HG03175 (cell line): ENCODE results near the gene SLC16A14.

Experiments used
- ATAC-seq: cut with Tn5 transposase; IDR thresholded peaks from one replicate; pipeline ENCODE4 v1.9.1; 2021; ENCODE audit warnings: mild to moderate bottlenecking, moderate library complexity; ENCODE audit not compliant: unreplicated experiment

Gene SLC16A14

DNA sequence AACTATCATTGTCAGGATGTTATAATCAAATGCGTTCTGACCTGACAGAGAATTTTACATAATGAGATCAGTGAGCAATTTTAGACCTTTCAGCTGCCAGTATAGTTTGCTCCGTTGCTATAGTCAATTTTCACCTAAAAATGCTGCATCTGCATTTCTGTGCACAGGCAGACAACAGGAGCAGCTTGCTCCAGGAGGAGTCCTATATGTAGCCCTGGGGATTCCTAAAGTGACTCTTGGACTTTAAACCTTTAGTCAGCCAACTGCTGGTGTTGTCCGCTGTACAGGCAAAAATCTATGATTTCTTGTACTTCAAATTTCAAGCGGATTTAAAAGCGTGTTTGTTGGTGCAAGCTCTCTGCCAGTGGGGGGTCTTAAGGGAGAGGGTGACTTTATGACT, 25.7 kb downstream of the SLC16A14 start:
- ATAC-seq = no peak

DNA sequence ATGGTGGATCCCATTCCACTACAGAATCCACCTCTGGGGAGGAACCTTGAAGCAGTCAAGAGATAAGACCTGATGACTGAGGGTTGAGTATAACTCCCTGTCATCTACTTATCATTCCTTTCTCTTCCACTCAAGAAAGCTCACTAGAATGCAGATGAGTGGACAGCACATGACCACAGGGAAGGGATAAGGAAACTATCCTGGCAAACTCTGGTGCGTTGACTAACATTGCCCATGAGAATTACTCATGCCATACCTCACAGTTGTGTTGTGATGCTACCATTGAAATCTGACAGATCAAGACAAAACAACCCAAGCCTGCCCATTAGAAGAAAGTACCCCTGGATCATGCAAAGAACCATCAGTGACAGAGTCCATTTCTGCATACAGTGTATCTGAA, 26.5 kb downstream of the SLC16A14 start:
- no peak for ATAC-seq

DNA sequence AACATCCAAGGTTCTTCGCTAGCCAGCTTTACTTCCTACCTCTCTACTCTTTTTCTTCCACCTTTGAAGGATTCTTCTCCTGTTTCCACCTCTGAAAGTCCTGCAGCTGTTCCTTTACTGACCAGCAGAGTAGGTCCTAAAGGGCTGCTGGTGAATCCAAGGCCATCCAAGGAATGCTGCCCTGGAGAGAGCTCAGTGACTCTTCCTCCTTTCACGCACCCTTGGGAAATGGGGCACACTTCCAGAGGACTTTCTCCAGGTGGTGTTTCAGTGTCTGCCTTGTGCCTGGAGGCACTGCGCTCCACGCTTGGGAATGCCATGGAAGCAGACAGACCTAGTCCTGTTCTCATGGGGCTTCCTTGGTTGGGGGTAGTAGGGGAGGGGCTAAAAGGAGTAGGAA, 45.4 kb downstream of the SLC16A14 start:
- no peak for ATAC-seq

DNA sequence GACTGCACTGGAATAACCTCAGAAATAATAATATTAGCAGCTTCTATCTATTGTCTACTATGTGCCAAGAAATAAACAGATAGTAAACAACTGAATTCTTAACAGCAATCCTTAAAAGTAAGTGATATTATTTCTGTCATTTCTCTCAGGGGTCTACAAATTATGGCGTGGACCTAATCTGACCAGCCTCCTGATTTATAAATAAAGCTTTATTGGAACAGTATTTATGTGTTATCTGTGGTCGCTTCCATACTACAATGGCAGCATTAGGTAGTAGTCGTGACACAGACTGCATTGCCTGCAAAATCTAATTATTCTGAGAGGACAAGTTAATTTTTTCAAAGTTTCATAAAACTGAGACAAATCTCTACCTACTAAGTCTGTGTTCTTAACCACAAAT, 49.0 kb downstream of the SLC16A14 start:
- ATAC-seq = no peak

DNA sequence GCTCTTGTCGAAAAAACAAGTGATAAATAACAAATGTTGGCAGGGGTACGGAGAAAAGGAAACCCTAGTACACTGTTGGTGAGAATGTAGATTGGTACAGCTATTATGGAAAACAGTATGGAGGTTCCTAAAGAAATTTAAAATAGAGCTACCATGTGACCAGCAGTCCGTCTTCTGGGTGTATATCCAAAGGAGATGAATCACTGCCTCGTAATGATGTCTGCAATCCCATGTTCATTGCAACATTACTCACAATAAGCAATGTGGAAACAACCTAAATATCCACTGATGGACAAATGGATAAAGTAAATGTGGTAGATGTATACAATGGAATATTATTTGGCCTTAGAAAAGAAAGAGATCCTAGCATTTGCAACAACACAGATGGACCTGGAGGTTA, 50.6 kb downstream of the SLC16A14 start:
- ATAC-seq = no peak

DNA sequence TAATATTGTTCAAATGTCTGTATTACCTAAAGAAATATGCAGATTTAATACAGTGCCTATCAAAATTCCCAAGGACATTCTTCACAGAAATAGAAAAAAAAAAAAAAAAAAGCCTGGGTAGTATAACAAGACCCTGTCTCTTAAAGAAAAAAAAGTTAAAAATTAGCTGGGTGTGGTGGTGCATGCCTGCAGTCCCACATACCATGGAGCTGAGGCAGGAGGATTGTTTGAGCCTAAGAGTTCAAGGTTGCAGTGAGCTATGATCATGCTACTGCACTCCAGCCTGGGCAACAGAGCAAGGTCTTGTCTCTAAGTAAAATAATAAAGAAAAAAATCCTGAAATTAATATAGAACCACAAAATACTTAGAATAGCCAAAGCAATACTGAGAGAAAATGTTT, 51.9 kb downstream of the SLC16A14 start:
- ATAC-seq = no peak

DNA sequence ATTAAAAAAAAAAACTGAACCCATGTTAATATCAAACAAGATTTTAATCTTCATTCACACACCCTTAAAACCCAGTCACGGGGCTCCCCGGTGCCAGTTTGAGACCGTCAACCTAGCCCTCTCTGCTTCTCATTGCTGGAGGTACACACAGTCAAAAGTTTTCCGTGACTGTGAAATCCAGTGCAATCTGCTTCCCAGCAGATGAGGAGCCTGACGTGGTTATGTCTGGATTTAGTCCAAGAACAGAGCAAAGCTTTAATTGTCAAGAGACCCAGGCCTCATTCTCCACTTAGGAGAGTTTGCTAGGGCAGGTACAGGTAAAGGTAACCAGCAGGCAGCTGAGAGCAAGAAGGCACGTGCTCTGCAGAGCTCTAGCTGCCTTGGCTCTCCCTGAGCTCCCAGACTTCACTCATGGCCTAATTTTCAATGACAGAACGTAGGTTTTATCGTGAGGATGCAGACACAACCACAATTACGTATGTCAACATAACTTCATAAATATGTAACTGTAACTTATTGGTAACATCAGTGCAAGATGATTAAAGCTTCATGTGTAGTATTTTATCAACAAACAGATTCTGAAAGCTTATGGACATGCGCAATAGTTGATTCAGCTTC, 56.3 kb downstream of the SLC16A14 start:
- ATAC-seq = no peak

DNA sequence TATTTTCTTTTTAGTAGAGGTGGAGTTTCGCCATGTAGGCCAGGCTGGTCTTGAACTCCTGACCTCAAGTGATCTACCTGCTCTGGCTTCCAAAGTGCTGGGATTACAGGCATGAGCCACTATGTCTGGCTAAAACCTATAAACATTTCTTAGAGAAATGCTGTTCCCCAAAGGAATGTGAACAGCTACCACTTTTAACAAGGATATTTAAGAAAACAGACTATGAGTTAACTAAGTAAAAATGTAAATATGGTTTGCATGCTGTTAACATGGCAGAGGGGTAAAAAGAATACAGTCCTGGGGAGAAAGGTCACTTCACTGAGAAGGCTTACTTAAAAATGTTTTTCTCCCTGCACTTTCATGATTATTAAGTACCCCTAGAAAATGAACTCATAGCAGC, 57.1 kb downstream of the SLC16A14 start:
- no peak for ATAC-seq

DNA sequence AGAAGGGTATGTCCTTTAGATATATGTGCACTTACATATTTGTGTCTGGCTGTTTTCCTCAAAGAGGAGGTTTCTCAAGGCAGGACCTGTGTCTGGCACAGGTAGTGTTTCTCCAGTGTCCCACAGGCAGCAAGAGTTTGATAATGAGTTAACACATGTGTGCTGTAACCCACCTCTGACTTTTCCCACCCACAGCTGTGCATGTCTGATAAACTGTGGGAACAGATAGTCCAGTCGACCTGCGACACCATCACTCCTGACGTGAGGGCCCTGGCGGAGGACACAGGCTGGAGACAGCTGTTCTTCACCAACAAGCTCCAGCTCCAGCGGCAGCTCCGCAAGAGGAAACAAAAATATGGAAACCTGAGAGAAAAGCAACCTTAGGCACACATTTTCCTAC, 58.2 kb downstream of the SLC16A14 start:
- no peak for ATAC-seq

DNA sequence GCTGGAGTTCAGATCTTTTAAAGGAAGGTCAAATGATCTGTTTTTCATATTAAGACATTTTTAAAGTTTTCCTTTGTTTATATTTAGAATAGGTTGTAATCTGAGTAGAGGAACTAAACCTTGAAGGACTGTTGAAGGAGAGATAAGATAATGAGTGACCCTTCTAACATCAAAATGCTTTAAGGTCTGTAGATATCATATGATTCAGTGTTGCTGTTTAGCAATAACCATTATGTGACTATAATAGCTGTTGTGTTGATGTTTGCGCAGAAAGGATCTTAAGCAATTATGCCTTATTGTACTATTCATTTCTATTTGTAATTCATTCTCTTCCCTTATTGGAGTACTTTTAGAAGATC, 60.0 kb downstream of the SLC16A14 start:
- ATAC-seq = no peak

DNA sequence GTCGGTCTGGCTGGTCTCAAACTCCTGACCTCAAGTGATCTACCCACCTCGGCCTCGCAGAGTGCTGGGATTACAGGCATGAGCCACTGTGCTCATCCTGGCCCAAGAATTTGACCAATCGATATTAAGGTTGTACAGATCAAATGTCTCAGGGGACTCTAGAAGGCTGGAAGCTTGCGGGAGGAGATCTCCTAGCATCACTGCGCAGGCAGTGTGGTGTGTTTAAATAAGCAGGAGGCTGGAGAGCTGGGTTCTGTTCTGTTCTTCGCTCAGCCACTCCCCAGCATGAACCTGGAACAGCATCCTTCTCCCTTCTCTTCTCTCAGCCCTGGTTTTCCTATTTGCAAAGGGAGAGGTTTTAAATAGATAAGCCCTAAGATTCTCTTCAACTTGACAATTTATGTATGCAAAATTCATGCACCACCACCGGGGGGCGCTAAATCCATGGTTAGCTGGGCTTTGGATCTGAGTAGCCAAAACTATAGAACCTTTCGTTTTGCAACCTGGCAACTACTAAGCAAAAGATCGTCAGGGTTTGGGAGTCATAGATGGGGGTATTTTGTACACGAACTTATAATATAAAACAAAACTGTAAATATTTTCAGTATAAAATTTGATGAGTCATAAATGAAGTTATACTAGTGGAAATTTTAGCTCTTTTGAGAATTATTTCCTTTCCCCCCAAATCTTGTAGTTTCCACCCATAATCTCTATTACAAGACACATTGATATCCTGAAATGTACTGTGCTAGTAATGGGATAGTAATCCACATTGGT, 60.6 kb downstream of the SLC16A14 start:
- no peak for ATAC-seq

DNA sequence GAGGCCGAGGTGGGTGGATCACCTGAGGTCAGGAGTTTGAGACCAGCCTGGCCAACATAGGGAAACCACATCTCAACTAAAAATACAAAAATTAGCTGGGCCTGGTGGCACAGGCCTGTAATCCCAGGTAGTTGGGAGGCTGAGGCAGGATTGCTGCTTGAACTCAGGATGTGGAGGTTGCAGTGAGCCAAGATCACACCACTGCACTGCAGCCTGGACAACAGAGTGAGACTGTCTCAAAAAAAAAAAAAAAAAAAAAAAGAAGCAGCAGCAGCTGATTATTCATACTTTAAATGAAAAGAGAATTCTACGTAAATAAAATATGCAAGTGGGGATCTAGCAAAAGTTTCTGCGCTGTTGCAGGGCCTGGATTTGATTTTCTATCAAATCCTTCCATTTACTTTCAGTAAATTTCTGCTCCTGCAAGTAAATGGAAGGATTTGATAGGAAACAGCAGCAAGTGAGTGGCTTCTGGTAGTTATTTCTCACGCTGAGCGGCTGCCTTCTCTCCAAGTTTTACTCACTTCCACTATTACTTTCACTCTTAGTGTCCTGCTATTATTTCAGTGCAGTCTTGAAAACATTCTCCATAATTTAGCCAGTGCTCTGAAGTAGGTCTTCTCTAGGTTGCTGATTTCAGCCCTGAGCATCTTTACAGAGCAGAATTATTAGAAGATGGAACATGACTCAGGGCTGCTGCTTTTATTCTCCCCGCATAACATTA, 68.4 kb downstream of the SLC16A14 start:
- ATAC-seq = peak; percentile 94

DNA sequence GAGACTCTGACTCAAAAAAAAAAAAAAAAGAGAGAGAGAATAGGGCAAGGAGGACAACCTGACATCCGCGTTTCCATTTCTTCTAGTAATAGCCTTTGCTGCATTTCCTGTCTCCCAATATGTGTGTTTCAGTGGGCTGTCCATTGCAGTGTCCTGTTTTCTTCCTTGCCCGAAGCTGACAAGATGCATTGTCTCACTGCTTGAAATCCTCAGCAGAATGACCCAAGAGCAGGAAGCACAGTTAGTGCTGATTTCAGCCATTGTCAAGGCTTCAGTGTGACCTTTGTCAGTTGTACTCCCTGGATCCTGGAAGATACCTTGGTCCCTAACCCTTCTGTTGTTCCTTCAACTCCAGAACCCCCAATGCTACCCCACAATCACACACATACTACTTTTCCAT, 71.2 kb downstream of the SLC16A14 start:
- ATAC-seq = no peak

DNA sequence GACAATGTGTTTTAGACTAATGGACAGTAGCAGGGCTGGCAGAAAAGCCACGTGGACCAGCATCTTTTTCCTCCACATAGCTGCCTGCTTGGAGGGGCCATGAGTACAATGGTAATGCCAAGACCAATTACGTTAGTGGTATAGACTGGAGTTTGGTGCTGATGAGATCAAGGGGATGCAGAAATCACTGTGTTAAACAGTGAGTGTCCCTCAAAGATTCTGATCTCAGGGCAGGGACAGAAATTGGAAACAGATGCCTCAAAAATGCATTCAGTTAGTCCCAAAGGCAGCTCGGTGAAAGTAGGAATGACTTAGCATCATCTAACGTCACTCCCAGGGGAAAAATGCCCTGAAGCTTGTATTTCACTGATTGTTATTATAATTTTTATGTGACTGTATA, 72.4 kb downstream of the SLC16A14 start:
- no peak for ATAC-seq

DNA sequence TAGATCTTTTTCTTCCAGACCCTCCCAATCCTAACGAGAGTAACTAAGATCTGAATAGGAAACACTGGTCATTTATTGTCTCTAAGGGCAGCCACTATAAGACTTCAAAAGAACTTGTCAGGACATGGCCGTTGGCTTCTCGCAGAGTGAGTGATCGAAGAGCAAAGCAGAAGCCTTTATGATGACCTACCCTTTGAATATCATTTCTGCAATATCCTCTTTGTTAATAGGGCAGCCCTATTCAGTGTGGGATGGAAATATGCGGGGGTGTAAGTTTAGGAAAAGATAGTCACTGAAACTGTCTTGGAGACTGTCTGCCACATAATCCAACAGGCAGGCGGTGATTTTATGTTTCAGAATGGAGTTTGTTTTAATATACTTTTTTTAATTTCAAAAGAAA, 75.5 kb downstream of the SLC16A14 start:
- no peak for ATAC-seq
